Measurements from ENCODE around the gene RCAN1.

Gene RCAN1

DNA sequence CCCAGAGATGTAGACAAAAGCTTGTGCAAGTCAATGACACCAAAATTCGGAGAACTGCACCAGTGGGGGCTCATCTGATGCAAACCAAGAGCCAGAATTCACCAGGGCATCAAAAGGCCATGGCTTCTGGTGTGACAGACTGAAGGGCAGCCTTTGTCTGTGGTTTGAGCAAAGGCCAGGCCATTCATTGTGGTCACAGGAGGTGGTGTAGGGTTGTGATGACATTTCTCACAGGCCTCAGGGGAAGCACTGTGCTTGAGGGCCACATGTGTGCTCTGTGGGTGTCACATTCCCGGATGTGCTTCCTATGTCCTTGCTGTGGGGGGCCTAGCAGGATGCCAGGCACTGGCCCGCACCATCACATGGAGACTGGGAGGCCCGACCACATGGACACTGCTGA is 80.4 kb downstream of the RCAN1 start:
- no peak for DNase-seq (ENCODE audit: extremely low read depth, low read depth)
- H3K4me3 ChIP-seq (replicated peaks; ENCODE audit: low read depth, low read length): no peak overlapping the region
- TF ChIP-seq, protein P1, sequence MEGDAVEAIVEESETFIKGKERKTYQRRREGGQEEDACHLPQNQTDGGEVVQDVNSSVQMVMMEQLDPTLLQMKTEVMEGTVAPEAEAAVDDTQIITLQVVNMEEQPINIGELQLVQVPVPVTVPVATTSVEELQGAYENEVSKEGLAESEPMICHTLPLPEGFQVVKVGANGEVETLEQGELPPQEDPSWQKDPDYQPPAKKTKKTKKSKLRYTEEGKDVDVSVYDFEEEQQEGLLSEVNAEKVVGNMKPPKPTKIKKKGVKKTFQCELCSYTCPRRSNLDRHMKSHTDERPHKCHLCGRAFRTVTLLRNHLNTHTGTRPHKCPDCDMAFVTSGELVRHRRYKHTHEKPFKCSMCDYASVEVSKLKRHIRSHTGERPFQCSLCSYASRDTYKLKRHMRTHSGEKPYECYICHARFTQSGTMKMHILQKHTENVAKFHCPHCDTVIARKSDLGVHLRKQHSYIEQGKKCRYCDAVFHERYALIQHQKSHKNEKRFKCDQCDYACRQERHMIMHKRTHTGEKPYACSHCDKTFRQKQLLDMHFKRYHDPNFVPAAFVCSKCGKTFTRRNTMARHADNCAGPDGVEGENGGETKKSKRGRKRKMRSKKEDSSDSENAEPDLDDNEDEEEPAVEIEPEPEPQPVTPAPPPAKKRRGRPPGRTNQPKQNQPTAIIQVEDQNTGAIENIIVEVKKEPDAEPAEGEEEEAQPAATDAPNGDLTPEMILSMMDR (IDR thresholded peaks at IDR 0.05; ENCODE audit: low read depth, low read length, missing control alignments): no peak

DNA sequence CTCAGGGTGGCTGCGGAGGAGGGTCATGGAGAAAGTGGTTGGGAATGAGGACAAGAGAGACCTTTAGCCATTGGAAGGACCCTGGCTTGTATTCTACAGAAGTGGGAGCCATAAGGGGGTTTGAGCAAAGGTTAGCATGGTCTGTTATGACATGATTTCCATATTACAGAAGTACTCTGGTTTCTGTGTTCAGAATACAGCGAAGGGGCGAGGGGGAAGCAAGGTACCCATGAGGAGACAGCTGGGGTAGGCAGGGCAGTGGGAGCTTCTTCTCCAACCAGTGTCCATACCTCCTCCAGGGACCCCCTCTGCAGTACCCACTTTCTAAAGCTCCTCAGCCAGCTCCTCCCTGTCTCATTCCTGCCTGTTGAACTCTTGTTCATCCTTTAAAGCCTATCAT is 81.0 kb downstream of the RCAN1 start:
- no peak overlapping the region for H3K4me3 ChIP-seq (replicated peaks; ENCODE audit: low read depth, low read length)
- no peak for DNase-seq (ENCODE audit: extremely low read depth, low read depth)
- TF ChIP-seq, protein P1 (IDR thresholded peaks at IDR 0.05; ENCODE audit: low read depth, low read length, missing control alignments): no peak

DNA sequence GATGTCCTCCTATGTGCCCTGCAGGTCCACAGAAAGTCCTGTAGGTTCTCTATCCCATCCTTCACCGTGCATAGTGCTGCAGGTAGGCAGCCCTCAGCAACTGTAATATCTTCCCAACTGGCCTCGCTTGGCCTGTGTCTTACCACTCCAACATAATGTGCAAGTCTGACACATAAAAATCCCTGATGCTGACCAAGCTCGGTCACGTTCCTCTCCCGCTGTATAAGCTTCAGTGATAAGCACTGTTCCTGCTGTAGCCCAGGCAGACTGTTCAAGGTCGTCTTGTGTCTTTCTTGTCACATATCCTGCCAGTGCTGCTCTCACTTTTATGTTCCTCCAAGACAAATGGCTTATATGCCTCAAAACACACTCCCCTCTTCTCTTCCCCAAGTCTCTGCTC is 83.5 kb downstream of the RCAN1 start:
- no peak for DNase-seq (ENCODE audit: extremely low read depth, low read depth)
- no peak overlapping the region for H3K4me3 ChIP-seq (replicated peaks; ENCODE audit: low read depth, low read length)
- TF ChIP-seq, protein P1 (IDR thresholded peaks at IDR 0.05; ENCODE audit: low read depth, low read length, missing control alignments): no peak

DNA sequence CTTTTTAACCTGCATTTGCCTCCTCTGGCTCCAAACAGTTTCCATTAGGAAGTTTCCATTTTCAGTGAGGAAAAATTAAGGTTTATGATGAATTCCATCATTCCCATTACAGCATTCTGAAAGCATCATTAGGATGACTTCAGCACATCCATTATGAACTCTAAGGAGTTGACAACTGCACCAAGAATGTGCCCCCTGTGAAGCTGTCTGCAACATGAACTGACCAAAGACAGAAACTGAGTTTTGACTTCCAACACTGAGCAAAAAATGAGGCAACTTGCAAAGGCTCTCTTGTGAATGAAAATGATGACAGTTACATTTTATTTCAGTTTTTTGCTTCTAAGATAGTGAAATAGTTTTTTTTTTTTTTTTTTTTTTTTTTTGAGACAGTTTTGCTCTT is 84.7 kb downstream of the RCAN1 start:
- H3K4me3 ChIP-seq (replicated peaks; ENCODE audit: low read depth, low read length): no peak overlapping the region
- no peak for DNase-seq (ENCODE audit: extremely low read depth, low read depth)
- TF ChIP-seq, protein P1 (IDR thresholded peaks at IDR 0.05; ENCODE audit: low read depth, low read length, missing control alignments): no peak

DNA sequence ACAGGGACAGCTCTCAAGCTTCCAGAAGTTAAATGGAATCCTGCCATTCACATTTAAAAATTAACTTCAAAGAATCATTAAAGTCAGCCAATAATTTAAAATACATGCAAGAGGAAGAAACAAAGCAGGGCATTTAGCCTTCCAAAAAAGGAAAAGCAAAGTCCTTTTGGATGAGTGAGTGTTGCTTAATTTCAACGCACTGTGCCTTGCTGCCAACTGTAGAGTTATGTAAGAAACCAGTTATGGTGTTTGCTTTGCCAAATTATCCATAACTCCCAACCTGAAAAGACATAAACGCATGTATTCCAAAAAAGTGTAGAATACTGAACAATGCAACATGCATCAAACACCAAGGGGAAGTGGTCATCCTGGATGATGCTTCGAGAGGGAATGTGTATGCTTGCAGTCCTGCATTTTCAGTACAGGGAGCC is 86.8 kb downstream of the RCAN1 start:
- DNase-seq (ENCODE audit: extremely low read depth, low read depth): no peak
- H3K4me3 ChIP-seq (replicated peaks; ENCODE audit: low read depth, low read length): no peak overlapping the region
- TF ChIP-seq, protein P1 (IDR thresholded peaks at IDR 0.05; ENCODE audit: low read depth, low read length, missing control alignments): no peak

DNA sequence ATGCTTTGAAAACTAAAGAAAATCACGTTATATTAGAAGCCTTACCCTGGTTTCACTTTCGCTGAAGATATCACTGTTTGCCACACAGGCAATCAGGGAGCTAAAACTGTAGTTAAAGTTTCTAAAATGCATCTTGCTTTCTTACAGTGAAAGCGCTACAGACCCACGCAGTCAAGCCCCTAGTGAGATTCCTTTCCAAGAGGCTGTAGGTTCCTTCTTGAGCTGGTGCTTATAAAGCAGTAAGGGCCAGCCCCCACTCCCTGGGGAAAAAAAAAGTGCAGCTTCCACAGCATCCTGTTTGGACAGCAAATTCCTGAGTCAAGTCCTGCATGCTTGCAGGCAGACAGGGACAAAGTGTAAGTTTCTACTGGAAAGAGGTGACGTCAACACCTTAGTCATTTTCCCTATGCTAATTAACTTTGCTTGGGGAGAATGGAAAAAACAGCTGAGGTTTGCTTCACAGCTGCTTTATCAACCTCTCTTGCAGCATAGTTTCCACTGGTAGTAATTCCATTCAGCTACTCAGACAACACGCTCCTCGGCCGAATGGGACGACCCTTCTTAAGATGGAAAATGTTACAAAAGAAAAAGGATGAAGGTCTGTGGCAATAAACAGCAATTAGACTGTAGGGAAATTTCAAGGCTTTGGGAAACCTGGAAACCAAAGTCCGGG is 88.2 kb downstream of the RCAN1 start:
- H3K4me3 ChIP-seq (replicated peaks; ENCODE audit: low read depth, low read length): peak overlapping the region; percentile 50
- TF ChIP-seq, protein P1 (IDR thresholded peaks at IDR 0.05; ENCODE audit: low read depth, low read length, missing control alignments): no peak
- peak; percentile 98 for DNase-seq (ENCODE audit: extremely low read depth, low read depth)

DNA sequence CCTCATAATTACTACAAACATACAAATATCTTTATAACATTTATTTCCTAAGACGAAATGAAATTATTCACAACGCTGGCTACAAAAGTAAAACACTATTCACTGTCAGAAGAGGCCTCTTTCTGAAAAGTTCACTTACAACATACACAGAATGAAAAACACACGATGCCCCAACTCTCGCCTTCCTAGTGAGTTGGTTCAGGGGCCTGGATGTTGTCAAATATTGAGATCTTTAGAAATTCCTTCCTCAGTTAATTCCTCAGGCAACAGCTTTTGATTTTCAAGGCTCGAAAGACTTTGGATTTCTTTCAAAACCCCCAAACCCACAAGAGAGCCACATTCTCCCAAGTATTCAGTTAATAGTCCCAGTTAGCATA is 88.7 kb downstream of the RCAN1 start:
- H3K4me3 ChIP-seq (replicated peaks; ENCODE audit: low read depth, low read length): peak overlapping the region; percentile 50
- TF ChIP-seq, protein P1 (IDR thresholded peaks at IDR 0.05; ENCODE audit: low read depth, low read length, missing control alignments): no peak
- DNase-seq (ENCODE audit: extremely low read depth, low read depth): no peak
